OCI-LY7 (cell line): ENCODE measurements around the gene STK4. TPM values are rescaled to one million over a fixed set of nuclear protein-coding genes. Genes with fewer than 3 reads are reported as not detected.

Experiments
- BruUV-seq: library from RNA; stranded (reverse); fragments of 400-500 nt; replicated peaks from 2 replicates; lab custom pipeline; 2021; lab: Mats Ljungman, UMichigan
- CTCF ChIA-PET: fragments of 300-600 bp; sonication (Branson Sonifier 250); formaldehyde crosslinking; loops from one replicate; lab custom pipeline; 2022; ENCODE audit warnings: antibody characterized with exemption; ENCODE audit not compliant: unreplicated experiment; lab: Charles Lee
- POLR2A ChIA-PET: fragments of 300-600 bp; sonication (Branson Sonifier 250); formaldehyde crosslinking; loops from one replicate; lab custom pipeline; 2022; ENCODE audit warnings: antibody characterized with exemption; lab: Charles Lee
- DNase-seq: peaks from one replicate; pipeline ENCODE4 v3.0.0-alpha.2; 2015; ENCODE audit warnings: low spot score
- H2AFZ ChIP-seq: fragments of 200-600 bp; sonication (generic), shearing (Covaris generic); 2 replicates; pipeline ENCODE4 v1.6.1; 2014; ENCODE audit warnings: mild to moderate bottlenecking, antibody characterized with exemption, low read length, moderate library complexity
- H3K27ac ChIP-seq: fragments of 200-600 bp; sonication (generic); 2 replicates; pipeline ENCODE4 v1.5.1; 2014; ENCODE audit warnings: mixed run types, low read depth, mild to moderate bottlenecking, moderate library complexity, low read length, inconsistent platforms; ENCODE audit not compliant: poor library complexity, severe bottlenecking
- H3K36me3 ChIP-seq: fragments of 200-600 bp; sonication (generic); 2 replicates; pipeline ENCODE4 v1.6.1; 2014; ENCODE audit warnings: mild to moderate bottlenecking, antibody characterized with exemption, low read length, moderate library complexity, mixed read lengths; ENCODE audit not compliant: insufficient read depth
- H3K4me1 ChIP-seq: fragments of 200-600 bp; sonication (generic); 2 replicates; pipeline ENCODE4 v1.5.1; 2014; ENCODE audit warnings: mild to moderate bottlenecking, low read length; ENCODE audit not compliant: insufficient read depth, poor library complexity, severe bottlenecking
- H3K4me2 ChIP-seq: fragments of 200-600 bp; sonication (generic); 2 replicates; pipeline ENCODE4 v1.6.1; 2014; ENCODE audit warnings: mild to moderate bottlenecking, low read length
- H3K4me3 ChIP-seq: fragments of 200-600 bp; sonication (generic); 2 replicates; pipeline ENCODE4 v1.5.1; 2014; ENCODE audit warnings: mild to moderate bottlenecking, low read depth, low read length; ENCODE audit not compliant: poor library complexity, severe bottlenecking
- H3K79me2 ChIP-seq: fragments of 200-600 bp; sonication (generic); 2 replicates; pipeline ENCODE4 v1.6.1; 2016; ENCODE audit warnings: low read depth, mild to moderate bottlenecking, low read length, moderate library complexity, mixed read lengths; ENCODE audit not compliant: insufficient read depth
- H3K9me2 ChIP-seq: fragments of 200-600 bp; sonication (generic); 2 replicates; pipeline ENCODE4 v1.6.1; 2016; ENCODE audit warnings: mild to moderate bottlenecking, low read length, mixed read lengths; ENCODE audit not compliant: insufficient read depth
- H3K9me3 ChIP-seq: fragments of 200-600 bp; sonication (generic); 2 replicates; pipeline ENCODE4 v1.6.1; 2014; ENCODE audit warnings: mild to moderate bottlenecking, mixed run types, low read length, mixed read lengths
- H4K20me1 ChIP-seq: fragments of 200-600 bp; sonication (generic); 2 replicates; pipeline ENCODE4 v1.6.1; 2014; ENCODE audit warnings: mild to moderate bottlenecking, antibody characterized with exemption, low read length, moderate library complexity, mixed read lengths; ENCODE audit not compliant: insufficient read depth
- CTCF ChIP-seq: fragments of 200-600 bp; sonication (generic); conservative IDR thresholded peaks from 2 replicates; pipeline ENCODE4 v1.5.1; 2014; ENCODE audit warnings: mild to moderate bottlenecking, antibody characterized with exemption, low read length, moderate library complexity, mixed read lengths
- EZH2phosphoT487 ChIP-seq: fragments of 200-600 bp; sonication (generic); IDR thresholded peaks from 2 replicates; pipeline ENCODE4 v1.6.1; 2018; ENCODE audit warnings: low read depth, borderline replicate concordance, mild to moderate bottlenecking, mixed run types, antibody characterized with exemption, low read length, moderate library complexity, mixed read lengths
- intact Hi-C: fragments of 100-400 bp; cut with micrococcal nuclease; formaldehyde crosslinking; loops from one replicate; pipeline ENCODE4 v1.10.0; 2022; ENCODE audit not compliant: unreplicated experiment
- total RNA-seq, 2 experiments: library from RNA; depleted of rRNA in 1 of 2; stranded (reverse); fragments of >200 nt in 1 of 2; shearing (Covaris generic) in 1 of 2; gene quantifications; 2 replicates each; pipeline ENCODE4 v1.2.3, GENCODE V29; 2014 to 2022

STK4 gene
- total RNA-seq, 2 experiments from 2014 or later = 67.9 to 140 TPM

- ChIA-PET CTCF (no interaction called here), POLR2A (no interaction called here)
- no peaks in the 10 kb centered on the region for H3K79me2 ChIP-seq
- H3K9me3 ChIP-seq = no peaks in the 10 kb centered on the region
- H3K4me3 ChIP-seq = no peak overlapping the region
- no peak overlapping the region for H3K4me2 ChIP-seq
- BruUV-seq = no TSS peak
- TF ChIP-seq CTCF (no peak), EZH2phosphoT487 (no peak)
- H4K20me1 ChIP-seq = no peaks in the 10 kb centered on the region
- intact Hi-C loops = no loop called here
- DNase-seq = no peak
- no peak overlapping the region for H2AFZ ChIP-seq
- H3K9me2 ChIP-seq = no peaks in the 10 kb centered on the region
- H3K4me1 ChIP-seq = peaks cover 6% of the 10 kb centered on the region
- no peak overlapping the region for H3K27ac ChIP-seq
- peaks cover 99% of the 10 kb centered on the region for H3K36me3 ChIP-seq
These were observed 15.9 kb upstream of the STK4 start for GRCh38 chr20:44950368-44950767.

- TF ChIP-seq CTCF (no peak), EZH2phosphoT487 (no peak)
- BruUV-seq = no TSS peak
- ChIA-PET POLR2A (no interaction called here), CTCF (interaction anchor here (1.2 kb wide), 1 partner anchor 11 kb away, joined by 3 read pairs; no protein-coding TSS in a partner anchor)
- Histone ChIP-seq H3K9me2 (no peaks in the 10 kb centered on the region), H3K36me3 (peaks cover 98% of the 10 kb centered on the region), H3K4me2 (no peak overlapping the region), H3K79me2 (peaks cover 15% of the 10 kb centered on the region; the same call in 1 of the 2 replicates), H3K4me3 (no peak overlapping the region), H3K4me1 (peaks cover 22% of the 10 kb centered on the region), H2AFZ (no peak overlapping the region), H3K9me3 (no peaks in the 10 kb centered on the region), H3K27ac (no peak overlapping the region), H4K20me1 (no peaks in the 10 kb centered on the region)
- no peak for DNase-seq
- intact Hi-C loops = no loop called here
These were observed 13.6 kb upstream of the STK4 start for GRCh38 chr20:44952731-44953130.

- Histone ChIP-seq H3K4me2 (no peak overlapping the region), H4K20me1 (peaks cover 5% of the 10 kb centered on the region; the same call in 1 of the 2 replicates), H3K4me1 (peaks cover 32% of the 10 kb centered on the region), H3K9me3 (no peaks in the 10 kb centered on the region), H2AFZ (no peak overlapping the region), H3K4me3 (no peak overlapping the region), H3K36me3 (peaks cover 94% of the 10 kb centered on the region), H3K9me2 (no peaks in the 10 kb centered on the region), H3K79me2 (peaks cover 30% of the 10 kb centered on the region), H3K27ac (no peak overlapping the region)
- BruUV-seq = no TSS peak
- DNase-seq = no peak
- CTCF ChIA-PET = no interaction called here
- POLR2A ChIA-PET = interaction anchor here (1.1 kb wide), 1 partner anchor 66 kb away, joined by 4 read pairs; no protein-coding TSS in a partner anchor
- TF ChIP-seq CTCF (no peak), EZH2phosphoT487 (no peak)
- intact Hi-C loops = no loop called here
These were observed 12.1 kb upstream of the STK4 start for GRCh38 chr20:44954211-44954610.
